NCI-H2171 treated with DMSO at 0.1 percent for 48 hours (cell line): ENCODE measurements around the gene IQCM.

ENCODE experiments used
- DNase-seq: peaks from one replicate; lab custom pipeline; 2025; lab: John Stamatoyannopoulos, UW

Gene IQCM

GRCh38 chr4:149815743-149816142 is at the start of gene IQCM:
IQCM (minus strand) TSS chr4:149815843; CDS start chr4:149742691, 73,152 bp downstream.
- no peak for DNase-seq

GRCh38 chr4:149857446-149857845 is 41.8 kb upstream of the IQCM start:
- no peak for DNase-seq

DNA sequence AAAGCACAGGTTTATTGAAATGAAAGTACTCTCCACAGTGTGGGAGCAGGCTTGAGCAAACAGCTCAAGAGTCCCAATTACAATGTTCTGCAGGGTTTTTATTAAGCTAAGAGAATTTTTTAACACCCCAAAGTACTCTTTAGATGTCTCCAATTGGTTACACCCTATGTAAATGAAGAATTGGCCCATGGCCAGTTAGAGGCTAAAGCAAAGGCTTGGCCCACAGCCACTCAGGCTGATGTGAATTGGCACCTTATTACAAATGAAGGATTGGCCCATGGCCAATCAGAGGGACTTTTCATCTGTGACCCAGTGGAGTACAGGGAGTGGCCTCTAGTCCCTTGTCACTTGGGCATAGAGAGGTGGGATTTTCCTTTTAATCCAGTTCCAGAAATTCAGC is 30.1 kb upstream of the IQCM start:
- peak; percentile 34 for DNase-seq

GRCh38 chr4:149841686-149842085 is 26.0 kb upstream of the IQCM start:
- DNase-seq = no peak

DNA sequence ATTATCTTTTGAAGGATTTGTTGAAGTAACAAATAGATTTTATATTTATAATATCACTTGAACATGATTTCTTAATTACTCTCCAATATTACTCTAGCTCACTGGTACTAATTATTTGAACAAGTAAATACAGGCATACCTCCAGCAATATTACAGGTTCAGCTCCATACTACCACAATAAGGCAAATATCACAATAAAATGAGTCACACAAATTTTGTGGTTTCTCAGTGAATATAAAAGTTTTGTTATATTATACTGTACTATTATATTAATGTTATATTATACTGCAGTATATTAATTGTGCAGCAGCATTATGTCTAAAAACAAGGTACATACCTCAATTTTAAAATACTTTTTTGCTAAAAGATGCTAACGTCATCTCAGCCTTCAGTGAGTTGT is 22.4 kb upstream of the IQCM start:
- no peak for DNase-seq

DNA sequence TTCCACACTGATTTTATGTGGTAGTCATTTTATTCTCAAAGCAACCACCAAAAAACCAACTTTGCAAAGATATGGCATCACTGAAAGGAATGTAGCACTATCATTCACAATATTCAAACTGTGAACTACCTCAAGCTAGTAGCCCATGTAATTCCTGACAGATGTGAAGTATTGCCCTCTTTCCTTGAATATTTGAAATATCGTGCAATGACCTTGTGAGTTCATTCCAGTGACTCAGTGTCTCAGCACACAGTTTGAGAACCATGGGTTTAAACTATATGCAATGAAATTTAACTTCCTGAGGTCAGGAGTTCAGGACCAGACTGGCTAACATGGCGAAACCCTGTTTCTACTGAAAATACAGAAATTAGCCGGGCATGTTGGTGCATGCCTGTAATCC is 20.9 kb upstream of the IQCM start:
- DNase-seq = no peak

- DNase-seq = no peak
Observed at GRCh38 chr4:149835280-149835679, 19.6 kb upstream of the IQCM start.

DNA sequence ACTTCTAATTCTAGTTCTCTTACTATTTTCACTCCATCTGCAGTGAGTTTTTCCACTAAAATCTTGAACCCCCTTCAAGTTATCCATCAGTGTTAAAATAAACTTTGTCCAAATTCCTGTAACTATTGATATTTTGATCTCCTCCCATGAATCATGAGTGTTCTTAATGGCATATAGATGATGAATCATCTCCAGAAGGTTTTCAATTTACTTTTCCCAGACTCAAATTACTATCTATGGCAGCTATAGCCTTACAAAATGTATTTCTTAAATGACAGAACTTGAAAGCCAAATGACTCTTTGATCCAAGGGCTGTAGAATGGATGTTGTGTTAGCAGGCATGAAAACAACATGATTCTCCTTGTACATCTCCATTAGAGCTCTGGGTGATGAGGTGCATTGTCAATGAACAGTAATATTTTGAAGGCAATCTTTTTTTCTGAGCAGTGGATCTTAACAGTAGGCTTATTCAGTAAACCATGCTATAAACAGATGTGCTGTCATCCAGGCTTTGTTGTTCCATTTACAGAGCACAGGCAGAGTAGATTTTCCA is 16.1 kb upstream of the IQCM start:
- DNase-seq = no peak

GRCh38 chr4:149830823-149831222 is 15.2 kb upstream of the IQCM start:
- no peak for DNase-seq

DNA sequence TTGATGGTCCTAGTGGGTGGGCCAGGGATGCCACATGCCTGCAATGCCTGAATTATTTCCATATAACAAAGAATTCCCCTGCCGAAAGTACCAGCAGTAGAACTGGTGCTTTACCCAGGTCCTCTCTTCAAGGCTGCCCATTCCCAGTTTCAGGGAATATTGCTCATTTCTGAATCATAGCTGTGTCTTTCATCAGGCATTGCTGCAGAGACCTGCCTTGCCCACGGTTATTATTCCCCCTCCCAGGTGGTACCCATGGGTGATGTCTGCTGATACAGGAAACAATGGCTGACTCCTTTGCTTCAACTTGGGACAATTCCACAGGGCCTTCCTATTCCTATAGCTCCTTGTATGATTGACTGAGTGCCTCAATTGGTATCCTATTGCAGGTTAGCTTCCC is 9.7 kb upstream of the IQCM start:
- no peak for DNase-seq

- peak; percentile 34 for DNase-seq
Observed at GRCh38 chr4:149823769-149824221, 8.2 kb upstream of the IQCM start.

GRCh38 chr4:149801416-149801815 is 14.2 kb downstream of the IQCM start:
- no peak for DNase-seq

DNA sequence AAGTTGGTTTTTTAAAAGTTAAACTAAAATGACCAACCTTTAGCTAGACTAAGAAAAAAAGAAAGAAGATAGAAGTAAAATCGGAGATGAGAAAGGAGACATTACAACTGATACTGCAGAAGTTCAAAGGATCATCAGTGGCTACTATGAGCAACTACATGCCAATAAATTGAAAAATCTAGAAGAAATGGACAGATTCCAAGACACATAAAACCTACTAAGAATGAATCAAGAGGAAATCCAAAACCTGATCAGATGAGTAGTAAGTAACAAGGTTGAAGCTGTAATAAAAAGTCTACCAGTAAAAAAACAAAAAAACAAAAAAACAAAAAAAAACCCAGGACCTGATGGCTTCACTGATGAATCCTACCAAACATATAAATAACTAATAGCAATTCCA is 16.1 kb downstream of the IQCM start:
- DNase-seq = no peak

DNA sequence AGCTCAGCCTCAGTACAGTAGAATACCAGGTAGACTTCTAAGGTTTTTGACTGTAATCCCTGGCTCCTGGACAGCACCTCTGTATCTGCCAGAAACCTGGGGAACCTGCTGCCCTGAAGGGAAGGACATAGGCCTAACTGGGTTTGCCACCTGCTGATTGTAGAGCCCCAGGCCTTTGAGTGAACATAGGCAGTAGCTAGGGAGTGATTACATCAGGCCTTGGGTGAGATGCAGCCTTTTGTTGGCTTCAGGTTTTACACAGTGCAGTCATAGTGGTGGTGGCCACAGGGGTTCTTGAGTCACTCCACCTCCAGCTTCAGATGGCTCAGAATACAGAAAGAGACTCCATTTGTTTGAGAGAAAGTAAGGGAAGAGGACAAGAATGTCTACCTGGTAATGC is 19.3 kb downstream of the IQCM start:
- no peak for DNase-seq

- no peak for DNase-seq
Observed at GRCh38 chr4:149795256-149795655, 20.4 kb downstream of the IQCM start.

DNA sequence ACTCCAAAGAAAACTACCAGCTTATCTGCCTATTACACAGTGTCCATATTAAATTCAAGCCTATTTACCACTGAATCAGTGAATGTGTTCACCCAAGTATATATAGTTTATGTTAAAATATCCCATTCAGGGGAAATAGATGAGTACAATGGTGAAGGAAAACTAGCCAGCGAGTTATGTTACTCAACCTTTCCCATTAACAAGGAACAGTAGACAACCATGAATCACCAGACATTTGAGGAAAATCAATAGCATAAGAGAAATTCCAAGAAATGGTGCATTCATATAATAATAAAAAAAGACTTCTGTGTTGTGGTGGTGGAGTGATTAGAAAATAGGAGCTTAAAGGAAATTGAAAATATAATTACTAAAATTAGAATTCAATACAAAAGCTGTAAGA is 21.3 kb downstream of the IQCM start:
- DNase-seq = no peak

DNA sequence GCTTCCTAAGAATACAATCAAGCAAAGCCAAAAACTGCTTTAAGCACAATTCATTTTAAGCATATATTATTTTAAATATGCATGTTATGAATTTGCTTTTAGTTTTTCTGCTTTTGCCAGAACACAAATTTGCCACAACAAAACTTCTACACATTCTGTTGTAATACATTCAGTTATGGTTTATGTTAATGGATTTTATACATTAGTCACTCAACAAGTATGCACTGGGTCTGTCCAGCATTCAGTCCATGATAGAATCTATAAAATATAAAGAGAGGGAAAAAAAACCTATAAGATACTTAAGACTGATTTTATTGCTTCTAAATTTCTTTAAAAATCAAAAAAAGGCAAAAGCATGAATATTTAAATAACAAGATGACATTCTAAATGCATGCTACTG is 22.2 kb downstream of the IQCM start:
- no peak for DNase-seq

GRCh38 chr4:149791851-149792250 is 23.8 kb downstream of the IQCM start:
- no peak for DNase-seq

- DNase-seq = no peak
Observed at GRCh38 chr4:149790172-149790907, 25.3 kb downstream of the IQCM start.

- DNase-seq = no peak
Observed at GRCh38 chr4:149788300-149788699, 27.3 kb downstream of the IQCM start.

DNA sequence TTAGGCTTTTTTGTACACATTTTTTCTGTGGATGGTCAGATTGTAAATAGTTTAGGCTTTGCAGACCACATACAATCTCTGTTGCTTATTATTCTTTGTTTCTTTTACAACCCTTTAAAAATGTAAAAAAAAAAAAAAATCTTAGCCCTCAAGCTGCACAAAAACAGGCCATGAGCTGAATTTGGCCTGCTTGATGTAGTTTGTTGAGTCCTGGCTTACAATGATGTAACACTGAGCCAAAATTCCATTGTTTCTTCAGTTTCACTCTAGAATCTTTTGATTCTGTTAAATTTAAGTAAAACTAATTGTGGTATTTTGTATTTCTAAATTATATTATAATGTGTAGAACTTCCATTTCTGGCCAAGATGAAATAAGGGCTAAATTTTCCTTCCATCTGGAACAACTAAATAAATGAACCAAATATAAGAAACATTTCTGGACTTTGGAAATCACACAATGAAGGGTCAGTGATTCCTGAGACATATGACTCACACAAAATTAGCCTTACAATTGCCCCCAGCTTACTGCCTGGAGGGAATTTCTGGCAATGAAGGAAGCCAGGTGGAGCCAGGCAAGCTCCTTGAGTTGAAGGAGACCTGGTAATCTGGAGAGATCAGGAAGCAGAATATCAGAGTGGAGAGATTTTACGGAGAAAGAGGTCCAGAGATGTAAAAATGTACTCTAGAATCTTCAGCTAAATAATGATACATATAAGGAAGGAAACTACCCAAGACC is 29.8 kb downstream of the IQCM start:
- no peak for DNase-seq

- DNase-seq = no peak
Observed at GRCh38 chr4:149784018-149784417, 31.6 kb downstream of the IQCM start.

GRCh38 chr4:149781150-149781549 is 34.5 kb downstream of the IQCM start:
- no peak for DNase-seq
